Neutrophil (primary cell): ENCODE measurements around the gene ABCC8.

Experiments
- H3K27ac ChIP-seq: fragments of 200-600 bp; sonication (generic); 2 replicates; pipeline ENCODE4 v1.5.1; 2016; ENCODE audit warnings: mild to moderate bottlenecking, moderate library complexity
- H3K27me3 ChIP-seq: fragments of 200-600 bp; sonication (generic); 2 replicates; pipeline ENCODE4 v1.6.0; 2016; ENCODE audit warnings: mild to moderate bottlenecking
- H3K36me3 ChIP-seq: fragments of 200-600 bp; sonication (generic); 2 replicates; pipeline ENCODE4 v1.5.1; 2017
- H3K4me1 ChIP-seq, 2 experiments: fragments of 200-600 bp in 1 of 2; sonication (generic) in 1 of 2; 1 replicate in 1 of 2; 2 replicates in 1 of 2; pipeline versions ENCODE4 v1.5.1 to v1.6.1; 2013 to 2016; ENCODE audit warnings: low read depth in 1 of 2, low read length in 1 of 2, mild to moderate bottlenecking in 1 of 2, moderate library complexity in 1 of 2; ENCODE audit not compliant: control insufficient read depth in 1 of 2, insufficient read depth in 1 of 2
- H3K4me3 ChIP-seq, 2 experiments: fragments of 200-600 bp in 1 of 2; sonication (generic) in 1 of 2; 1 replicate in 1 of 2; 2 replicates in 1 of 2; pipeline ENCODE4 v1.5.1; 2013 to 2016; ENCODE audit warnings: low read depth in 1 of 2, low read length in 1 of 2, mild to moderate bottlenecking in 1 of 2, moderate library complexity in 1 of 2
- H3K9me3 ChIP-seq: fragments of 200-600 bp; sonication (generic); 2 replicates; pipeline ENCODE4 v1.5.1; 2016
- TF ChIP-seq, protein P1 (sequence below): fragments of 200-600 bp; sonication (generic); IDR thresholded peaks from 2 replicates; pipeline ENCODE4 v1.5.1; 2016; ENCODE audit warnings: antibody characterized with exemption

ABCC8 gene

DNA sequence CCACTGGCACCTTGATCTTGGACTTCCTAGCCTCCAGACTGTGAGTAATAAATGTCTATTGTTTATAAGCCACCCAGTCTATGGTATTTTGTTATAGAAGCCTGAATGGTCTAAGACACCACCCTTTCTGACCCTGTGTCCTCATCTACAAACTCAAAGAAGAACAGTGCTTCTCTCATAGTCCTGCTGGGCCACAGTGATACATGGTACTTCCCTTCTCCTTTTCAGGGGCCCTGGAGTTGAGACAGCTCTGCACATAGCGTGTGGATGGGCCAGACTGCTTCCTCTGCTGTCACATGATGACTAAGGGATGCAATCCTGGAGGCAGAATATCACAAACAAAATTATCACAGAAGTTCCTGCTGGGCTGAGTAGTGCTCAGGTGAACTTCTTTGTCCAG is 93.2 kb downstream of the ABCC8 start:
- Histone ChIP-seq H3K4me3 (no peak overlapping the region), H3K27ac (no peak overlapping the region), H3K9me3 (no peaks in the 10 kb centered on the region), H3K4me1 (peaks cover 6 to 8% of the 10 kb centered on the region in 2 experiments), H3K27me3 (peaks cover 13% of the 10 kb centered on the region), H3K36me3 (no peaks in the 10 kb centered on the region)
- TF ChIP-seq, protein P1, sequence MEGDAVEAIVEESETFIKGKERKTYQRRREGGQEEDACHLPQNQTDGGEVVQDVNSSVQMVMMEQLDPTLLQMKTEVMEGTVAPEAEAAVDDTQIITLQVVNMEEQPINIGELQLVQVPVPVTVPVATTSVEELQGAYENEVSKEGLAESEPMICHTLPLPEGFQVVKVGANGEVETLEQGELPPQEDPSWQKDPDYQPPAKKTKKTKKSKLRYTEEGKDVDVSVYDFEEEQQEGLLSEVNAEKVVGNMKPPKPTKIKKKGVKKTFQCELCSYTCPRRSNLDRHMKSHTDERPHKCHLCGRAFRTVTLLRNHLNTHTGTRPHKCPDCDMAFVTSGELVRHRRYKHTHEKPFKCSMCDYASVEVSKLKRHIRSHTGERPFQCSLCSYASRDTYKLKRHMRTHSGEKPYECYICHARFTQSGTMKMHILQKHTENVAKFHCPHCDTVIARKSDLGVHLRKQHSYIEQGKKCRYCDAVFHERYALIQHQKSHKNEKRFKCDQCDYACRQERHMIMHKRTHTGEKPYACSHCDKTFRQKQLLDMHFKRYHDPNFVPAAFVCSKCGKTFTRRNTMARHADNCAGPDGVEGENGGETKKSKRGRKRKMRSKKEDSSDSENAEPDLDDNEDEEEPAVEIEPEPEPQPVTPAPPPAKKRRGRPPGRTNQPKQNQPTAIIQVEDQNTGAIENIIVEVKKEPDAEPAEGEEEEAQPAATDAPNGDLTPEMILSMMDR: no peak

DNA sequence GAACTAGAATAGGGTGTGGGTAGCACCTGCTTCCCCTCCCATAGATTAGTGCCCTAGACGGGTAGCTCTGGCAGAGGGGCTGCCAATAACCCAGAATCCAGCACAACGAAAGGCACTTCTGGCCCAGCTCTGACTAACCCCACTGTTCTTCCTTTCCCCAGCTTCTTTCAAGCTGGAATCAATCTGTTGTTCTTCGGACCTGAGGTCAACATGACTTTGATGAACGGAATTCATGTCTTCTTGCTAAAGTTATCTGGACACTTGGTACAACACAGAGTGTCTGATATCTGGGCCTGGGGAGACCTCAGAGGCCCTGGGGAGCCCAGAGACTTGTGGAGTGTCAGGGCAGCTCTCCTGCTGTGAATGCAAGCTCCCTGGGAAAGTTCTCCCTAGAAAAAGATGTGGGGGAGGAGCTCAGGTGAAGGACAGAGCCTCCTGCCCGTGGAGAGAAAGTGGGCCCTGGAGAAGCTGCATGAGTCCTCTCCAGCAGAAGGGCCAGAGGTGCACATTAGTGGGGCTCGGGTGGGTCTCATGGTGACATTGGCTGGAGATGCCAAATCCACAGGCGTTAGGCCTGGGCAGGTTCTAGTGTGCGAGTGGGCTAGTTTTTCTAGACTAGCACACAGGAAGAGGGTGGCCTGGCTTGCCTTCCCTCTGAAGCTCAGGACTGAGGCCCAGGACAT is 94.5 kb downstream of the ABCC8 start:
- no peaks in the 10 kb centered on the region for H3K9me3 ChIP-seq
- H3K27ac ChIP-seq: no peak overlapping the region
- TF ChIP-seq, protein P1: no peak
- H3K4me1 ChIP-seq: peaks cover 6% of the 10 kb centered on the region in 2 experiments
- no peak overlapping the region for H3K4me3 ChIP-seq
- H3K27me3 ChIP-seq: peaks cover under 1% of the 10 kb centered on the region
- no peaks in the 10 kb centered on the region for H3K36me3 ChIP-seq

DNA sequence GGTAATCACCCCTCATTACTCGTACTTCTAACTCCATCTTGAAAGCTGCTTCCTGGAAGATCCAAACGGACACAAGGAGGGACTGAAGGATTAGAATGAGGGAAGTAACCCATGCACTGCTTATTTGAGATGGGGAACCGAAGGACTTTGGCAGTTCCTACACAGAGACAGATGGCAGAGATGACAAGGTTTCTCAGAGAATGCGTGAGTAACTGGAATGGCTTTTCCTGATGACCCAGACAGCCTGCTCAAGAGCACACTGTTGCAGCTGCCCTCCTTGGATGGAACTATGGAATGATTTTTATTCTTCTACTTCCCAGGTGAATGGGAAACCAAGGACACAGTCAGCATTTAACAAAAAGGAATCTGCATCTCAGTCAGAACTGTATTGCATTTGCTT is 95.5 kb downstream of the ABCC8 start:
- Histone ChIP-seq H3K27ac (no peak overlapping the region), H3K27me3 (no peaks in the 10 kb centered on the region), H3K36me3 (no peaks in the 10 kb centered on the region), H3K4me3 (no peak overlapping the region), H3K9me3 (no peaks in the 10 kb centered on the region), H3K4me1 (peaks cover 6% of the 10 kb centered on the region in 2 experiments)
- TF ChIP-seq, protein P1: no peak

DNA sequence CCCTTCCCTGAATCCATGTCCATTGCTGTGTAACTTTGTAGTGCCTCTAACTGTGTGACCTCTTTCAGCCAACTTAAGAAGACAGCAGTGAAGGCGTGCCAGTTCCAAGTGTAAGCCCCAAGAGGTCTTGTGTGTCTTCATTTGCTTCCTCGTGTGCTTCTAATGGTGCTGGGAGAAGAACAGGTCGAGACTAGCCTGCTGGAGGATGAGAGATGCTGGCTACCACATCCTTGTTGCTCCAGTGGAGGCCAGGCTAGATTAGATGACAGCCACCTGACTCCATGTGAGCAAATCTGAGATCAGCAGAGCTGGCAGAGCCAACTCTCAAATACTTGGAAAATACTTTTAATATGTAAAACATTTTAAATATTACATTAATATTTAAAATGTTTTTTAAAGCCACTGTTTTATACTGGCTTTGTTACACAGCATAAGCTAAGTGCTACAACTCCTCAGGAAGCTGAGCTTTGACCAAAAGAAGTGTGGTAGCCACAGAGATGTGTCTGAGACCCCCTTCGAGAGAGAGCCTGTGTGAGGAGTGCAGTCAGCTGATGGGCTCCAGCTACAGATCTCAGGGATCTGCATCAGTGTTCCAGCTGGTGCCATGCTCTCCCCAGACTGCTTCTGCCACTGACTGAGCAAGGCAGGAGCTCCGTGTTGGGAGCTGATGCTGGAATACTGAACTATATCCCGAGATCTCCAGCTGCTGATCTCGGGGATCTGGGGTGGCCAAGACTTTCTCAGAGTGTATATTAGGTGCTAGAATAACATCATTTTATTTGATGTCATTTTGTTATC is 97.1 kb downstream of the ABCC8 start:
- H3K27me3 ChIP-seq: no peaks in the 10 kb centered on the region
- TF ChIP-seq, protein P1: no peak

DNA sequence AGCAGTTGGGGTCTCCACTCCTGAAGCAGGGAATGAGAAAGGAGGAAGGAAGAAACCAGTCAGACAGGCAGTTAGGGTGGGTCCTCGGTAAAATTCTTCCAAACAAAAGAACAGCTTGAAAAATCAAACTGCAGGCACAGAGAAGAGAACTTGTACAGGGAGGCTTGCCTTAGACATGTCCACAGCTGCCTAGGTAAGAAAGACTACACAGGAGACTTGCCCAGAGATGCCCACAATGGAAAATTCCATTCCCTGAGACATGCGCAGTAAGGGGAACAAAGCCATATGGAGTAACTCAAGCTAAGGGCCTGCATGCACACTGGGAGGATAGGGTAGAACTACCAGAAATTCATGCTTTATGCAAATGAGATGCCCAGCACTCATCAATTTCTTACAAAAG is 98.0 kb downstream of the ABCC8 start:
- H3K4me1 ChIP-seq: peaks cover 4% of the 10 kb centered on the region in 2 experiments
- H3K27ac ChIP-seq: no peak overlapping the region
- TF ChIP-seq, protein P1: no peak
- no peak overlapping the region for H3K4me3 ChIP-seq
- H3K9me3 ChIP-seq: peaks cover 11% of the 10 kb centered on the region
- H3K27me3 ChIP-seq: no peaks in the 10 kb centered on the region
- H3K36me3 ChIP-seq: no peaks in the 10 kb centered on the region

More for the DNA sequence above, 97.1 kb downstream of the ABCC8 start:
- Histone ChIP-seq H3K4me3 (no peak overlapping the region), H3K9me3 (peaks cover 9% of the 10 kb centered on the region), H3K4me1 (peaks cover 6% of the 10 kb centered on the region in 2 experiments), H3K36me3 (no peaks in the 10 kb centered on the region), H3K27ac (no peak overlapping the region)
